Lung (tissue), 12 donors: ENCODE data around the gene C10orf120. TPM values are rescaled to one million over a fixed set of nuclear protein-coding genes. Genes with fewer than 3 reads are reported as not detected.

ENCODE experiments used
- ATAC-seq: fragments of 200-7000 bp; cut with Tn5 transposase; one replicate; pipeline ENCODE4 v1.9.1; 2020; ENCODE audit warnings: moderate number of reproducible peaks; ENCODE audit not compliant: insufficient read depth, low FRiP score
- DNase-seq, 3 donors: peaks; one replicate each; pipeline ENCODE4 v3.0.0-alpha.2; 2013 to 2017
- H3K27ac ChIP-seq, 2 donors: one replicate each; pipeline ENCODE4 v1.5.1; 2013; ENCODE audit warnings: mild to moderate bottlenecking in 2 of 2, moderate library complexity in 2 of 2, control low read depth in 1 of 2, inconsistent platforms in 1 of 2, low read depth in 1 of 2, low read length in 1 of 2
- H3K27me3 ChIP-seq, 3 donors: one replicate each; pipeline ENCODE4 v1.5.1; 2013; ENCODE audit warnings: low read length in 2 of 3; ENCODE audit not compliant: control insufficient read depth in 3 of 3, insufficient read depth in 3 of 3
- H3K36me3 ChIP-seq, 4 donors: one replicate each; pipeline ENCODE4 v1.5.1; 2013; ENCODE audit warnings: low read length in 4 of 4, mild to moderate bottlenecking in 1 of 4, moderate library complexity in 1 of 4; ENCODE audit not compliant: control insufficient read depth in 4 of 4, insufficient read depth in 4 of 4
- H3K4me1 ChIP-seq, 5 donors: one replicate each; pipeline ENCODE4 v1.5.1; 2013; ENCODE audit warnings: low read length in 5 of 5, mild to moderate bottlenecking in 2 of 5, moderate library complexity in 1 of 5; ENCODE audit not compliant: control insufficient read depth in 5 of 5, insufficient read depth in 5 of 5
- H3K4me3 ChIP-seq: one replicate; pipeline ENCODE4 v1.5.1; 2013; ENCODE audit warnings: mild to moderate bottlenecking, control low read depth, moderate library complexity
- H3K9ac ChIP-seq, 2 donors: one replicate each; pipeline ENCODE4 v1.5.1; 2013; ENCODE audit warnings: low read length in 2 of 2, control low read depth in 1 of 2; ENCODE audit not compliant: insufficient read depth in 1 of 2
- H3K9me3 ChIP-seq, 4 donors: one replicate each; pipeline ENCODE4 v1.5.1; 2013; ENCODE audit warnings: low read length in 3 of 4, mild to moderate bottlenecking in 1 of 4, moderate library complexity in 1 of 4; ENCODE audit not compliant: control insufficient read depth in 4 of 4, insufficient read depth in 3 of 4
- CTCF ChIP-seq: IDR thresholded peaks from 2 replicates; pipeline ENCODE4 v1.5.1; 2012; ENCODE audit warnings: mild to moderate bottlenecking; ENCODE audit errors: control extremely low read depth, extremely low read depth
- WGBS, 2 donors: extraction: QIAGEN DNeasy Blood & Tissue Kit; methylation state at CpG; one replicate each; pipeline ENCODE4 v1.1.7; 2013; 5-methylcytosine and 5-hydroxymethylcytosine counted together
- polyA plus RNA-seq, 2 donors: library from polyadenylated mRNA; stranded (reverse); fragments of 200-250 nt; gene quantifications; one replicate each; pipeline ENCODE4 v1.2.1, GENCODE V29; 2013
- total RNA-seq, 2 donors: library from RNA; depleted of rRNA in 1 of 2; stranded (reverse); fragments of >200 nt in 1 of 2; gene quantifications; one replicate each; pipeline ENCODE4 v1.2.1, GENCODE V29; 2014 to 2021
- donor health status: control.
- donor health status: control.
- donor health status: Bipolar disorder and iron deficiency.
- donor health status: healthy.
- donor health status: DM: yes; HTN: yes; CAD: no.

Gene C10orf120
- total and polyA plus RNA-seq, 4 donors = not detected

DNA sequence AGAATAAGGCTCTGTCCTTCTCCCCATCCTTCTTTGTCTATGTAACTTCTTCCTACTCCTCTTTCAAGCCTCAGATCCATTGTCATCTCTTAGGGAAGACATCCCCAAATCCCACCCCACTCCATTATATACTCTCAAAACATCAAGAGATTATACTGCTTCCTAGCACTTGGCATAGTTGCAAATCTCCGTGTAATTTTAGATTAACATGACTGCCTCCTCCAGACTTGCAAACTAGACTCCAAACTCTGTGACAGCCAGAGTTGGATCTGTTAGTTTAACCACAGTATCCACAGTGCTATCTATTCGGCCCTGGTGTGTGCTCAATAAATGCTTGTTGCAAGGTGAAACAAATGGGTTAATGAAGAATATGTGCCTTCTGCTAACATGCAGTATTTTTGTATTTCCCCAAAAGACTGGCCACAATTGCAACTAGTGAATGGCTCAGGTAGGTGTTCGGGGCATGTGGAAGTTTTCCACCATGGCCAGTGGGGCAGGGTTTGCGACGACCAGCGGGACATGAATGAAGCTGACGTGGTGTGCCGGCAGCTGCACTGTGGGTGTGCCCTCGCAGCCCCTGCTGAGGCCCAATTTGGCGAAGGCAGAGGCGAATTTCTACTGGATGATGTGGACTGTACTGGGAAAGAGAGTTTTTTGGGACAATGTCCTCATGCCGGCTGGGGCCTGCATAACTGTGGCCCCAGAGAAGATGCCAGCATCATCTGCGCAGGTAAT is 34.5 kb upstream of the C10orf120 start:
- Histone ChIP-seq H3K36me3 (no peaks in the 10 kb centered on the region), H3K4me1 (no peaks in the 10 kb centered on the region), H3K27ac (no peak overlapping the region), H3K9me3 (no peaks in the 10 kb centered on the region), H3K27me3 (peaks cover 0 to 4% (median 0%) of the 10 kb centered on the region in 3 donors), H3K4me3 (no peak overlapping the region), H3K9ac (no peak overlapping the region)
- TF ChIP-seq CTCF = no peak
- WGBS, 2 donors = 81 to 87% methylated on average over 13 of the region's 13 CpGs
- ATAC-seq = no peak
- no peak for DNase-seq

DNA sequence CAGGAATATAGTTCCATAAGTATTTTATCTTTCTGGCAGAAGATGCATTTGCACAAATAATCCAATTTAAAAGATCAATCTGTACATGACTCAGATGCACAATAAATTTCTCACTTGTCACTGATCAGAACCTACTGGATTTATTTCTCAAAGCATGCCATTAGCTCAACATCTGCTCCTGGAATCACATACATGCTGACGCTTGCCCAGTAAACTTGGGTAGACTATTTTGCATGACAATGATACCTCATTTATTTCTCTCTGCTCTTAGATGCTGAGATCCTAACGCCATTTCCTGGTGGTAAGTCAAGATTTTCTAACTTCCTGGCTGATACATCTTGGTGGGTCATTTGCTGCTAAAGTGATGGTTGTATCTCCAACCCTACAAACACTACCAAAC is 33.8 kb upstream of the C10orf120 start:
- H3K9ac ChIP-seq = no peak overlapping the region
- TF ChIP-seq CTCF = no peak
- H3K4me3 ChIP-seq = no peak overlapping the region
- H3K4me1 ChIP-seq = no peaks in the 10 kb centered on the region
- H3K9me3 ChIP-seq = no peaks in the 10 kb centered on the region
- DNase-seq = no peak
- no peak for ATAC-seq
- H3K36me3 ChIP-seq = no peaks in the 10 kb centered on the region
- H3K27ac ChIP-seq = no peak overlapping the region
- peaks cover 0 to 4% (median 4%) of the 10 kb centered on the region in 3 donors for H3K27me3 ChIP-seq
- 46 to 55% methylated on average over 2 of the region's 2 CpGs for WGBS, 2 donors

DNA sequence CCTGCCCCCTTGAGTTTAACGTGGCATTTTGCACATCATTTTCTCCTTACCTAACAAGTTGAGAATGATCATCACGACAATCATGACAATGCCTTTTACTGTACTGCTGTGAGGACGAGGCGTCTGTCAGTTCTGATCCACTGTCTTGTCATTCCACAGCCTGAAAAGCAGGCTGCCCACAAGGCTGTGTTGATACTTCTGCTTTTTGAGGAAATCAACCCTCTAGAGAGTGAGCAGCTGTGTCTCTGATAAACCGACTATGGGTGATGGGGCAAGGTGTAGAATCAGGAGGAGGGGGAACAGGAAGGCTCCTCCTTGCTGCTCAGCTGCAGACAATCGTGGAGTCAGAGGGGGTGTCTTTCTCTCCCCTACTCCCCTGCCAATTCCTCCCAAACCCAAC is 30.6 kb upstream of the C10orf120 start:
- 37 to 42% methylated on average over 6 of the region's 6 CpGs for WGBS, 2 donors

More for the DNA sequence above, 30.6 kb upstream of the C10orf120 start:
- DNase-seq (no peak), ATAC-seq (no peak)
- no peak overlapping the region for H3K4me3 ChIP-seq
- no peak overlapping the region for H3K27ac ChIP-seq
- peaks cover 0 to 2% (median 0%) of the 10 kb centered on the region in 4 donors for H3K9me3 ChIP-seq
- H3K4me1 ChIP-seq = no peaks in the 10 kb centered on the region
- peaks cover 0 to 7% (median 4%) of the 10 kb centered on the region in 3 donors for H3K27me3 ChIP-seq
- H3K36me3 ChIP-seq = no peaks in the 10 kb centered on the region
- TF ChIP-seq CTCF = no peak
- no peak overlapping the region for H3K9ac ChIP-seq
